Astrocyte (in vitro differentiated cells and primary cell): ENCODE results near the gene BMPR2.

Experiments
- CTCF ChIP-seq: IDR thresholded peaks from 2 replicates; pipeline ENCODE4 v1.5.1; 2011; ENCODE audit warnings: low read depth, mild to moderate bottlenecking, inconsistent platforms, low read length, moderate library complexity; ENCODE audit not compliant: insufficient read depth
- EZH2 ChIP-seq: IDR thresholded peaks from 2 replicates; pipeline ENCODE4 v1.6.1; 2012; ENCODE audit warnings: mild to moderate bottlenecking, low read length, inconsistent platforms; ENCODE audit not compliant: insufficient read depth

- TF ChIP-seq CTCF (no peak), EZH2 (no peak)
Observed at GRCh38 chr2:202377207-202377761, 1.2 kb downstream of the BMPR2 start.
